PC-9 (cell line): Measurements from ENCODE around the gene TXNDC8. TPM values are rescaled to one million over a fixed set of nuclear protein-coding genes. Genes with fewer than 3 reads are reported as not detected.

Source experiments
- BruUV-seq: library from RNA; stranded (reverse); fragments of 400-500 nt; replicated peaks from 2 replicates; lab custom pipeline; 2021; lab: Mats Ljungman, UMichigan
- CTCF ChIA-PET: fragments of 300-600 bp; sonication (Branson Sonifier 250); formaldehyde crosslinking; loops from one replicate; lab custom pipeline; 2022; ENCODE audit warnings: antibody characterized with exemption; lab: Charles Lee
- POLR2A ChIA-PET: fragments of 300-600 bp; sonication (Branson Sonifier 250); formaldehyde crosslinking; loops from one replicate; lab custom pipeline; 2022; ENCODE audit warnings: antibody characterized with exemption; ENCODE audit not compliant: unreplicated experiment; lab: Charles Lee
- DNase-seq, 2 experiments: peaks; one replicate each; pipeline versions ENCODE4 v3.0.0 to v3.0.0-alpha.2; 2015 to 2022; ENCODE audit warnings: mixed read lengths in 1 of 2
- H2AFZ ChIP-seq: fragments of 200-600 bp; sonication (generic); 2 replicates; pipeline ENCODE4 v1.8.1; 2017; ENCODE audit warnings: antibody characterized with exemption
- H3F3A ChIP-seq: fragments of 200-600 bp; sonication (generic); 2 replicates; pipeline ENCODE4 v1.8.1; 2017; ENCODE audit warnings: antibody characterized with exemption, mild to moderate bottlenecking, low read depth; ENCODE audit not compliant: insufficient read depth
- H3K27ac ChIP-seq: fragments of 200-600 bp; sonication (generic); 2 replicates; pipeline ENCODE4 v1.6.1; 2016; ENCODE audit warnings: mixed run types
- H3K27me3 ChIP-seq: fragments of 200-600 bp; sonication (generic); 2 replicates; pipeline ENCODE4 v1.6.1; 2016; ENCODE audit warnings: low read depth, mixed run types; ENCODE audit not compliant: insufficient read depth
- H3K36me3 ChIP-seq: fragments of 200-600 bp; sonication (generic); 2 replicates; pipeline ENCODE4 v1.6.1; 2016; ENCODE audit warnings: low read depth, mixed run types
- H3K4me1 ChIP-seq: fragments of 200-600 bp; sonication (generic); replicated peaks from 2 replicates; pipeline ENCODE4 v1.6.1; 2016; ENCODE audit warnings: mixed run types; ENCODE audit not compliant: insufficient read depth
- H3K4me2 ChIP-seq: fragments of 200-600 bp; sonication (generic); 2 replicates; pipeline ENCODE4 v1.6.1; 2017; ENCODE audit warnings: mixed run types
- H3K4me3 ChIP-seq: fragments of 200-600 bp; sonication (generic); 2 replicates; pipeline ENCODE4 v1.6.1; 2016; ENCODE audit warnings: mixed run types
- H3K79me2 ChIP-seq: fragments of 200-600 bp; sonication (generic); 2 replicates; pipeline ENCODE4 v1.6.1; 2017; ENCODE audit warnings: low read depth, mixed run types
- H3K9me2 ChIP-seq: fragments of 200-600 bp; sonication (generic); 2 replicates; pipeline ENCODE4 v1.8.1; 2017; ENCODE audit warnings: mild to moderate bottlenecking; ENCODE audit not compliant: insufficient read depth
- H3K9me3 ChIP-seq: fragments of 200-600 bp; sonication (generic); 2 replicates; pipeline ENCODE4 v1.8.1; 2016; ENCODE audit warnings: low read depth; ENCODE audit not compliant: insufficient read depth
- H4K20me1 ChIP-seq: fragments of 200-600 bp; sonication (generic); 2 replicates; pipeline ENCODE4 v1.8.1; 2017; ENCODE audit not compliant: insufficient read depth
- CTCF ChIP-seq: fragments of 200-600 bp; sonication (generic); conservative IDR thresholded peaks from 2 replicates; pipeline ENCODE4 v1.6.1; 2017; ENCODE audit warnings: mixed run types, antibody characterized with exemption, mild to moderate bottlenecking, moderate library complexity
- EZH2 ChIP-seq: fragments of 200-600 bp; sonication (generic); IDR thresholded peaks from 2 replicates; pipeline ENCODE4 v1.8.0; 2017; ENCODE audit warnings: antibody characterized with exemption, low read depth
- intact Hi-C: fragments of 100-400 bp; cut with micrococcal nuclease; formaldehyde crosslinking; loops from one replicate; pipeline ENCODE4 v1.10.0; 2022; ENCODE audit not compliant: unreplicated experiment
- total RNA-seq: library from RNA; stranded (reverse); gene quantifications from 2 replicates; pipeline ENCODE4 v1.2.3, GENCODE V29; 2021

Gene TXNDC8
- total RNA-seq, 1 experiment from 2014 or later = not detected

GRCh38 chr9:110284211-110284844 is 53.3 kb downstream of the TXNDC8 start:
- peaks cover 17% of the 10 kb centered on the region for H3F3A ChIP-seq
- no peaks in the 10 kb centered on the region for H3K9me3 ChIP-seq
- no peak for DNase-seq
- H4K20me1 ChIP-seq = no peaks in the 10 kb centered on the region
- intact Hi-C loops = no loop called here
- H3K9me2 ChIP-seq = no peaks in the 10 kb centered on the region
- H3K27me3 ChIP-seq = no peaks in the 10 kb centered on the region
- peak overlapping the region; percentile 33 for H3K27ac ChIP-seq
- H3K36me3 ChIP-seq = no peaks in the 10 kb centered on the region
- no TSS peak for BruUV-seq
- no peaks in the 10 kb centered on the region for H3K79me2 ChIP-seq
- TF ChIP-seq CTCF = no peak
- no peak for TF ChIP-seq EZH2
- peaks cover 51% of the 10 kb centered on the region for H3K4me1 ChIP-seq
- peak overlapping the region; percentile 35 for H3K4me2 ChIP-seq
- no peak overlapping the region for H3K4me3 ChIP-seq
- H2AFZ ChIP-seq = 0 out of 2 replicates have a peak overlapping the region, but pooled peaks have one; percentile 50
- ChIA-PET CTCF (no interaction called here), POLR2A (no interaction called here)

DNA sequence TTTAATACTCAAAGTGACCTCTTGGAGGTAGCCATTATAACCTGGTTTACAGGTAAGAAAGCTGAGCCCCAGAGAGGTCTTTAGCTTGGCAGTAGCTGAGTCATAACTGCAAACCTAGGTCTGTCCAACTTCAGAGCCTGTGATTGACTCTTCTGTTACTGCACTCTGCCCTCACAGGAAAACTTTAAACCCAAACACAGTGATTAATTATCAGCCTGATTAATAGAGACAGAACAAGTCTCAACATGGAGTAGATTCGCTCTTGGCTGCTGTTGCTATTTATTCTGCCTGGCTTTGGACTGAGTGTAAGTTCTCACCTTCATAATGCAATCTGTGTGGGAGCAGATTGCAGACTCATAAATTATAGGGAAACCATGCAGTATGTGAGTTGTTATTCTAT is 53.9 kb downstream of the TXNDC8 start:
- H2AFZ ChIP-seq = peak overlapping the region; percentile 50
- ChIA-PET POLR2A (interaction anchor here (0.8 kb wide), 1 partner anchor 262 kb away, joined by 7 read pairs; no protein-coding TSS in a partner anchor), CTCF (no interaction called here)
- no peaks in the 10 kb centered on the region for H3K9me3 ChIP-seq
- no peaks in the 10 kb centered on the region for H3K9me2 ChIP-seq
- no peaks in the 10 kb centered on the region for H3K27me3 ChIP-seq
- DNase-seq = peak; percentile 12 to 48
- TF ChIP-seq EZH2 = no peak
- TF ChIP-seq CTCF = no peak
- BruUV-seq = no TSS peak
- peak overlapping the region; percentile 33 for H3K27ac ChIP-seq
- H3K4me3 ChIP-seq = no peak overlapping the region
- intact Hi-C loops = no loop called here
- no peaks in the 10 kb centered on the region for H4K20me1 ChIP-seq
- no peaks in the 10 kb centered on the region for H3K36me3 ChIP-seq
- no peaks in the 10 kb centered on the region for H3K79me2 ChIP-seq
- H3K4me2 ChIP-seq = peak overlapping the region; percentile 35
- H3F3A ChIP-seq = peaks cover 17% of the 10 kb centered on the region
- H3K4me1 ChIP-seq = peaks cover 52% of the 10 kb centered on the region

DNA sequence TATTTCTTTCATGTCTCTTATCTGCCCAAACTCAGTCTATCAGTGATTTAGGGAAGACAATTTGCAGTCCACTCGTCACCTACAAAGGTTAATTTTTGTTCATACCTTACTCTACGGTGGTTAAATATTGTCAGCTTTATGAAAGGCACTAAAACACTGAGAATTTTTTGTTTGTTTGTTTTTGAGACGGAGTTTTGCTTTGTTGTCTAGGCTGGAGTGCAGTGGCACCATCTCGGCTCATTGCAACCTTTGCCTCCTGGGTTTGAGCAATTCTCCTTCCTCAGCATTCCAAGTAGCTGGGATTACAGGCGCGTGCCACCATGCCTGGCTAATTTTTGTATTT is 55.0 kb downstream of the TXNDC8 start:
- H3K4me3 ChIP-seq = no peak overlapping the region
- intact Hi-C loops = no loop called here
- no peaks in the 10 kb centered on the region for H3K9me3 ChIP-seq
- H3K79me2 ChIP-seq = no peaks in the 10 kb centered on the region
- H3K4me2 ChIP-seq = no peak overlapping the region
- H3K4me1 ChIP-seq = peaks cover 61% of the 10 kb centered on the region
- no peak overlapping the region for H3K27ac ChIP-seq
- H4K20me1 ChIP-seq = no peaks in the 10 kb centered on the region
- no peaks in the 10 kb centered on the region for H3K9me2 ChIP-seq
- POLR2A ChIA-PET = interaction anchor here (0.6 kb wide), 1 partner anchor 14 kb away, joined by 4 read pairs; no protein-coding TSS in a partner anchor
- CTCF ChIA-PET = no interaction called here
- no peak overlapping the region for H2AFZ ChIP-seq
- no TSS peak for BruUV-seq
- no peaks in the 10 kb centered on the region for H3K36me3 ChIP-seq
- TF ChIP-seq EZH2 = no peak
- TF ChIP-seq CTCF = no peak
- DNase-seq = no peak
- H3K27me3 ChIP-seq = no peaks in the 10 kb centered on the region
- H3F3A ChIP-seq = peaks cover 24% of the 10 kb centered on the region
